HG02840 (cell line): ENCODE measurements around the gene SPPL3.

Source experiments
- ATAC-seq: cut with Tn5 transposase; IDR thresholded peaks from one replicate; pipeline ENCODE4 v1.9.1; 2021; ENCODE audit warnings: mild to moderate bottlenecking, moderate library complexity, moderate number of reproducible peaks; ENCODE audit not compliant: unreplicated experiment, low FRiP score

SPPL3 gene

GRCh38 chr12:120825337-120825736 lies 78.8 kb downstream of the SPPL3 start:
- no peak for ATAC-seq

GRCh38 chr12:120822832-120823503 lies 81.2 kb downstream of the SPPL3 start:
- no peak for ATAC-seq

DNA sequence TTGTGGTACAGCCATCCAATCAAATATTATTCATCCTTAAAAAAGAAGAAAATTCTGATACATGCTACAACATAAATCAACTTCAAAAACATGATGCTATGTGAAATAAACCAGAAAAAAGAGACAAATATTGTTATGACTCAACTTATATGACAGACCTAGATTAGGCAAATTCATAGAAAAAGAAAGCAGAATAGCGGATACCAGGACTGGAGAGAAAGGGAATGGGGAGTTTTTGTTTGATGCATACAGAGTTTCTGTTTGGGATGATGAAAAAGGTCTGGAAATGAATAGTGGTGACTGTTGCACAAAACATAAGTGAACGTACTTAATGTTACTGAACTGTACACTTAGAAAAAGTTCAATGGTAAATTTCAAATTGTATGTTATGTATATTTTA lies 82.3 kb downstream of the SPPL3 start:
- no peak for ATAC-seq

GRCh38 chr12:120820884-120821510 lies 83.2 kb downstream of the SPPL3 start:
- no peak for ATAC-seq

GRCh38 chr12:120818416-120818815 lies 85.7 kb downstream of the SPPL3 start:
- ATAC-seq = no peak

GRCh38 chr12:120817559-120818330 lies 86.4 kb downstream of the SPPL3 start:
- no peak for ATAC-seq

DNA sequence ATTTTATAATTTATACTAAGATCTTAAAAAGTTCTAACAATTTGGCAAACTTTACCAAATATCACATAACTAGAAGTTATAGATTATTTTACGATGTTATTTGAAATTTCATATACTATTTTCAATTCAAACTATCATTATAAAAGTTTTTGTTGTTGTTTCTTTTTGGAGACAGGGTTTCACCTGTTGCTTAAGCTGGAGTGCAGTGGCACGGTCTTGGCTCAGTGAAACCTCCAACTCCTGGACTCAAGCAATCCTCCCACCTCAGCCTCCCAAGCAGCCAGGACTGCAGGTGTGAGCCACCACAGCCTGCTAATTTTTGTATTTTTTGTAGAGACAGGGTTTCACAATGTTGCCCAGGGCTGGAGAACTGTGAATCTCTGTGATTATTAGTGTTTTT lies 87.8 kb downstream of the SPPL3 start:
- no peak for ATAC-seq

DNA sequence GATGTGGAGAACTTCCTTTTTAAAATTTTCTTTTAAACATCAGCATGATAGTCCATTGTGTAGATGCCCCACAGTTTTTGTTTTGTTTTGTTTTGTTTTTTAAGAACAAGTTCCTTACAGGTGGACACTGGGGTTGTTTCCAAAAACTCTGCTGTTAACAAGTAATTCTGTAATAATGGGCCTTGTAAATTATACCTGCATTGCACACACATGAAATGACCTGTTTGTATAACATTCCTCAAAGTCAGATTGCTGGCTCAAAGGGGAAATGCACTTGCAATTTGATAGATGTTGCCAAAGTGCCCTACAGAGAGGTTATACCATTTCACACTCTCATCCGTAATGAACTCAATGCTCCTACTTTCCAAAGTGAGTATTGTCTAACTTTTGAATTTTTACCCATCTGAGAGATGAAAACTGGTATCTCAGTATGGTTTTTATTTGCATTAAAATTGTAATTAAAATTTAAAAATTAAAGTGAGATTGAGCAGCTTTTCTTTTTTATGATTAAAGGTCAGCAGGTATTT lies 89.2 kb downstream of the SPPL3 start:
- ATAC-seq = no peak

GRCh38 chr12:120814203-120814902 lies 89.8 kb downstream of the SPPL3 start:
- no peak for ATAC-seq

DNA sequence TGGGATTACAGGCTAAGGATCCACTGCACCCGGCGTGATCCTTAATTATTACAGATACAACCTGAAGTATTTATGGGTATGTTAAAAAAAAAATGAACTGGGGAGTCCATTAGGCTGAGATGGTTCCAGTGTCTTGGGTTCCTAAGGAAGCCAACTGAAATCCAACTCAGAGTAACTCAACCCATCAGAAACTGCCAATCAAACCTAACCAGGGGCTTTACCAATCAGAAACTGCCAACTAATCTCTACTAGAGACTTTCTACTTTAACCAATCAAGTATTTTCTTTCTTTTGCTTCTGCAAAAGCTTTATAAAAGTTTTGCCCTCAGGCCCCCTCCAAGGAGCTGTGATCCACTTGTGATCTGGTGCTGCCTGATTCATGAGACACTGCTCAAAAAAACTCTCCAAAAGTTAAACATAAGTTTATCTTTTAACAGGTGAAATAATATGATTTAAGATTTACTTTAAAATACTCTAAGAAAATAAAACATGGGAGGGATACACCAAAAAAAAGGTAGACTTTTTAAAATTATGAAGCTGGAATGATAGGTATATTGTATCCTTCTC lies 90.5 kb downstream of the SPPL3 start:
- no peak for ATAC-seq

GRCh38 chr12:120810021-120810420 lies 94.1 kb downstream of the SPPL3 start:
- ATAC-seq = no peak

DNA sequence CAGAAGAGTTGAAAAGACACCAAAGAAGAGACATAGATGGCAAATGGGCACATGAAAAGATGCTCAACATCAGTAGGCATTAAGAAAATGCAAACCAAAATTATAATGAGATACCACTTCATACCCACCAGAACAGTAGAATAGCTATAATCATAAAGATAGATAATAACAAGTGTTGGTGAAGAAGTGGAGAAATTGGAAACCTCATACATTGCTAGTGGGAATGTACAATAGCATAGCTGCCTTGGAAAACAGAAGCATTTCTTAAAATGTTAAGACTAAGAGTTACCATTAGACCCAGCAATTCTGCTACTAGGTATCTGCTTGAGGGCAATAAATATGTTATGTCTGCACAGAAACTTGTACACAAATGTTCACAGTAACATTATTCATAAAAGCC lies 99.7 kb downstream of the SPPL3 start:
- no peak for ATAC-seq

DNA sequence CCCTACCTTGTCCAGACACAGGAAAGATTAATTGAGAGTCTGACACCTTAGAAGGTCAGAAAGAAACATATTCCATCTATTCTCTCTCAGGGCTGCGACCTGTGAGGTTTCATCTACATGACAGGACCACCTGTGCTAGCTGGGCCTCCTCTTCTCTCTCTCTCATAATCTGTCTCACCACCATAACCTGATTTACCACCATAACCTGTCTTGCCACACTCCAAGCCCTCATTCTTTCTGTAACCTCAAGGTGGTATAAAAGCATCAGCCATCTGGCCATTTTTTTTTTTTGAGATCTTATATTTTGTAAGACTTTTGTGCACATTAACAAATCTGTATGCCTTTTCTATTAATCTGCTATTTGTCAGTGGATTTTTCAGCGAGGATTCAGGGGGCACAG lies 103.0 kb downstream of the SPPL3 start:
- ATAC-seq = no peak

GRCh38 chr12:120800665-120801064 lies 103.5 kb downstream of the SPPL3 start:
- ATAC-seq = no peak

- ATAC-seq = no peak
Observed at GRCh38 chr12:120799243-120800045, 104.7 kb downstream of the SPPL3 start.

- ATAC-seq = no peak
Observed at GRCh38 chr12:120798696-120799095, 105.5 kb downstream of the SPPL3 start.

- ATAC-seq = no peak
Observed at GRCh38 chr12:120797677-120798642, 106.2 kb downstream of the SPPL3 start.

GRCh38 chr12:120795441-120796178 lies 108.5 kb downstream of the SPPL3 start:
- no peak for ATAC-seq
